ENCODE measurements around the gene RSAD2. TPM values are rescaled to one million over a fixed set of nuclear protein-coding genes. Genes with fewer than 3 reads are reported as not detected.

Gene RSAD2, protein sequence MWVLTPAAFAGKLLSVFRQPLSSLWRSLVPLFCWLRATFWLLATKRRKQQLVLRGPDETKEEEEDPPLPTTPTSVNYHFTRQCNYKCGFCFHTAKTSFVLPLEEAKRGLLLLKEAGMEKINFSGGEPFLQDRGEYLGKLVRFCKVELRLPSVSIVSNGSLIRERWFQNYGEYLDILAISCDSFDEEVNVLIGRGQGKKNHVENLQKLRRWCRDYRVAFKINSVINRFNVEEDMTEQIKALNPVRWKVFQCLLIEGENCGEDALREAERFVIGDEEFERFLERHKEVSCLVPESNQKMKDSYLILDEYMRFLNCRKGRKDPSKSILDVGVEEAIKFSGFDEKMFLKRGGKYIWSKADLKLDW
- total RNA-seq: 1 to 10 TPM; 3.2 to 8.0 TPM
- long read RNA-seq, transcript RSAD2-201 (6 exons, 3,519 nt): major isoform, 14 of 16 reads
- long read RNA-seq, partial matches to known transcripts: 0 of 16 reads
- long read RNA-seq, other reads (novel, unspliced or antisense): 2 of 16 reads

- DNase-seq: no peak
- ATAC-seq: peak; percentile 80 to 88
- intact Hi-C loops (cut with DNase I): no loop called here
These were observed at the start of gene RSAD2 for GRCh38 chr2:6877402-6878304. RSAD2 (plus strand) TSS chr2:6877777; CDS start chr2:6877801, 24 bp downstream.

- intact Hi-C loops (cut with DNase I): no loop called here
- peak; percentile 34 to 38 for ATAC-seq
- no peak for DNase-seq
These were observed 49.3 kb upstream of the RSAD2 start for GRCh38 chr2:6828299-6828584.

DNA sequence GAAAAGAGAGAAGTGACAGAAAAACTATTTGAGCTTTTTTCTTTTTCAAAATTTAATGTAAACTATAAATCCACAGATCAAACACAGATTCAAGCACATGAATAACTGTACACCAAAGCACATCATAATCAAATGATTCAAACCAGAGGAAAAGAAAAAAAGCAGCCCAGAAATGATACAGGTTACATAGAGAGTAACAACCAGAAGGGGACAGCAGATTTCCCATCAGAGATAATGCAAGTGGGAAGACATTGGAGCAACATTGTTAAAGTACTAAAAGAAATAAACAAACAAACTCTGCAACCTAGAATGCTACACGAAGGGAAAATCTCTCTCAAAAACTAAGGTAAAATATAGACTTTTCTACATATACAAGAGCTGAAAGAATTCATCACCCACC lies 46.3 kb upstream of the RSAD2 start:
- intact Hi-C loops (cut with DNase I): no loop called here
- ATAC-seq: no peak
- no peak for DNase-seq

DNA sequence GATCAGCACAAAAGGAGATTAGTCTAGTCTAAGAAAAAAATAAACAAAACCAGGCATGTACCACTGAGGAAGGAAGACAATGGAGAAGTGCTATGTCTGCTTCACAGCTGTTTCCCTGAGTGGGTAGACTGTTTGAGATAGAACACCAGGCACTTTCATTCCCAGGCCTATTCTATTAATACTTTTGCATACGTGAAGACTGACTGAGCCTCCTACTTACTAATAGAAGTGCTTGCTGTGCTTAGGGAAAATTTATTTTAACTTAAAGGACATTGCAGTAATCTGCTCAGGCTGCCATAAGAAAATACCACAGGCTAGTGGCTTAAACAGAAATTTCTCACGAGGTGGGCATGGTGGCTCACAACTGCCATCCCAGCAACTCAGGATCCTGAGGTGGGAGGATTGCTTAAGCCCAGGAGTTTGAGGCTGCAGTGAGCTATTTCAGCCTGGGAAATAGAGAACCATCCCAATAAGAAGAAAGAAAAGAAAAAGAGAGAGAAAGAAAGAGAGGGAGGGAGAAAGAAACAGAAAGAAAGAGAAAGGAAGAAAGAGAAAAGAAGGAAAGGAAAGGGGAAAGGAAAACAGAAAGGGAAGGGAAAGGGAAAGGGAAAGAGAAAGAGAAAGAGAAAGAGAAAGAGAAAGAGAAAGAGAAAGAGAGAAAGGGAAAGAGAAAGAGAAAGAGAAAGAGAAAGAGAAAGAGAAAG lies 44.8 kb upstream of the RSAD2 start:
- intact Hi-C loops (cut with DNase I): no loop called here
- ATAC-seq (no peak), DNase-seq (no peak)

- DNase-seq: no peak
- ATAC-seq: no peak
- intact Hi-C loops (cut with DNase I): no loop called here
These were observed 44.3 kb upstream of the RSAD2 start for GRCh38 chr2:6833300-6833604.

DNA sequence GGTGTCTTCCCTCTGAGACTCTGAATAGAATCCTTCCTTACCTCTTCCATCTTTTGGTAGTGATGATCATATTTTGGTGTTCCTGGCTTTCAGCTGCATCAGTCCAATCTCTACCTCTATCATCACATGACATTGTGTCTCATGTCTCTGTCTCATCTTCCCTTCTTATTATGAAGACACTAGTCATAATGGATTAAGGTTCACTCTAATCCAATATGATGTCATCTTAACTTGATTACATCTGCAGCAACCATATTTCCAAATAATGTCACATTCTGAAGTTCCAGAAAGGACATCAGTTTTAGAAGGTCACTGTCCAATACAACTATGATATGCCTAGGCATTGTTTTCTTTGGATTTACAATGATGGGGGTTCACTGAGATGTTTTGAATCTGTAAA lies 43.4 kb upstream of the RSAD2 start:
- DNase-seq (no peak), ATAC-seq (no peak)
- intact Hi-C loops (cut with DNase I): no loop called here

- intact Hi-C loops (cut with DNase I): no loop called here
- ATAC-seq: no peak
- DNase-seq: no peak
These were observed 42.1 kb upstream of the RSAD2 start for GRCh38 chr2:6835467-6835866.

DNA sequence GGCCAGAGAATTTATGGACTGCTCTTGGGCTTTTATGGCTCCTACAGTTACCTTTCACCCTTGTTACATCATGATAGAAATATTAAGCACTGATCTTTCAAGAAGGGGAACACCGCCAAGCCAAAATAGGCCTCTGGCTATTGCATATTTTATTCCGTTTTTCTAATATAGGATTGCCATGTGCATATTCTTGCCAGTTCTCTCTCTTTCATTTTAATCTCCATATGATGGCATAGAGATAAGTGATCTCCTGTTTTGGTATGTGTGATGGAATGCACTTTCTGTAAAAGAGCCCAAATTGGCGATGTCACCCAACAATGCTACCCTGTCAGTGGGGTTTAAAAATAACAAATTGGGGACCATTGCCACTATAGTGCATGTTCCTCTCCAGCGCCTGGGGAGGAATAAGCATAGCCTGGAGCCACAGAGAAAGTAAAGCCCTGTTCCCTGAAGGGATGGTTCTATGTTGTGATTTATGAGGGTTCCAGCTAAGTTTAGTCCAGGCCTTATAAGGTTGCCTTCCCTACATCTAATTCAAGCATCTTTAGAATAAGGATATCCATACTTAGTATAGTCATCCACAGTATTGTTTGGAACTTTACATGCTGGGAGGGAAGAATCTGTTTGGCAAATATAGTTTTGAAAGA lies 38.8 kb upstream of the RSAD2 start:
- no peak for DNase-seq
- no peak for ATAC-seq
- intact Hi-C loops (cut with DNase I): no loop called here

DNA sequence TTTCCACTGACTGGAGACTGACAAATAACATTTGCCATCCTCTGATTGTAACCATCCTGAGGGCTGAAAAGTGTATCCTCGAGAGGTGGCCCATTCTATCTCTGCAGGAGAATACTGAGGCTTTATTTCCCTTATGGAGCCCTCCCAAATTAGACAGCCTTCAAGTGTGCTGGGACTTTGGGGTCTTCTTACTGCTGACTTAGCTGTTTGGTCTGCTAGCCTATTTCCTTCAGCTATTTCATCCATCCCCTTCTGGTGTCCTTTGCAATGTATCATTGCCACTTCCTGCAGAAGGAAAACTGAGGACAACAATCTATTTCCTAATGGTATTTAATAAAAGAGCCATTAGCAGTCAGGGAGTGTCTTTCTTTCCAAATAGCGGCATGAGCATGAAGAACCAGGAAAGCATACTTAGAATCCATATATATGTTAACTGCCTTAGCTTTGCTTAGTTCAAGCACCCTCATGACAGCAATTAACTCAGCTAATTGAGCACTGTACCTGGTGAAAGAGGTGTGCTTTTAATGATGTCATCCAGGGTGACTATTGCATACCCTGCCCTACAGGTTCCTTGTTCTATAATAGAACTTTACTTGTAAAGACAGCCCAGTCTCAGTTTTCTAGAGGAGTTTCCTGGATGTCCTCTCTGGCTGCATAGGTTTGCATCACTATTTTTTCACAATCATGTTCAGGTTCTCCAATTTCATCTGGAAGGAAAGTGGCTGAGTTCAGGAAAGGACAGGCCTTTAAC lies 35.9 kb upstream of the RSAD2 start:
- ATAC-seq: no peak
- no peak for DNase-seq
- intact Hi-C loops (cut with DNase I): no loop called here

- DNase-seq (no peak), ATAC-seq (no peak)
- intact Hi-C loops (cut with DNase I): no loop called here
These were observed 32.3 kb upstream of the RSAD2 start for GRCh38 chr2:6845312-6845711.

DNA sequence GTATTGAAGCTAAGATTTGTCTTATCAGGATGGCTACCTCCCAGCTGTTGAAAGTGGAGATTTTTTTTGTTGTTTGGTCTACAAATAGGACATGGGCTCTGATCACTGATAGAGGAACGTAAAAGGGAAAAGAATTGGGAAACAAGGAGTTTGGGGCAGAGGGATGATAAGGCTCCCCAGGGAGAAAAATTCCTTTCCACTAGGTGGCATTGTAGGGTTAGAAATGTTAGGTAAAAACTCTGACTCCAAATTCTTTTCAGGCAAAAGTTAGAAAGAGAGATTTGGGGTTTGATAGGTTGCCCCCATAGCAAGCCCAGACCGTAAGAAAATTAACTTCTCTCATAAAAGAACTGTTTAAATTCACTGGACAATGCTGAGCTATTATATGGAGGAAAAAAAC lies 31.7 kb upstream of the RSAD2 start:
- DNase-seq: no peak
- no peak for ATAC-seq
- intact Hi-C loops (cut with DNase I): no loop called here

DNA sequence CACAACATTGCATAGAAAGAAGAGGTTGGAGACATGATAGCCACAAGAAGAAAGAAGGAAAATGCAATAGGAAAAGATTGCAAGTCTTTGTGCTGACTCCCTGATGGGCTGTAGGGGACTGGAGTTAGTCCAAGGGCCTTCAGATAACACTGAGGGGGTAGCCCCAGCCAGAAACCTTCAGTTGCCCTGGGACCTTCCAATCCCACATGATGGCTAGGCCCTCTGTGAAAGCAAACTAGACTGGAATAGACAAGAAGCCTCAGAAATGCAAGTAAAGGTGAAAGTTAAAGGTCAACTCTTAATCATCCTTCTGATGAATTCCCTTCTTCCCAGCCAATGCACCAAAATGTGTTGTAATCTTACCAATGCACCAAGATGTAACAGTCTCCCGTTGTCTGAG lies 31.0 kb upstream of the RSAD2 start:
- intact Hi-C loops (cut with DNase I): no loop called here
- DNase-seq (no peak), ATAC-seq (no peak)

DNA sequence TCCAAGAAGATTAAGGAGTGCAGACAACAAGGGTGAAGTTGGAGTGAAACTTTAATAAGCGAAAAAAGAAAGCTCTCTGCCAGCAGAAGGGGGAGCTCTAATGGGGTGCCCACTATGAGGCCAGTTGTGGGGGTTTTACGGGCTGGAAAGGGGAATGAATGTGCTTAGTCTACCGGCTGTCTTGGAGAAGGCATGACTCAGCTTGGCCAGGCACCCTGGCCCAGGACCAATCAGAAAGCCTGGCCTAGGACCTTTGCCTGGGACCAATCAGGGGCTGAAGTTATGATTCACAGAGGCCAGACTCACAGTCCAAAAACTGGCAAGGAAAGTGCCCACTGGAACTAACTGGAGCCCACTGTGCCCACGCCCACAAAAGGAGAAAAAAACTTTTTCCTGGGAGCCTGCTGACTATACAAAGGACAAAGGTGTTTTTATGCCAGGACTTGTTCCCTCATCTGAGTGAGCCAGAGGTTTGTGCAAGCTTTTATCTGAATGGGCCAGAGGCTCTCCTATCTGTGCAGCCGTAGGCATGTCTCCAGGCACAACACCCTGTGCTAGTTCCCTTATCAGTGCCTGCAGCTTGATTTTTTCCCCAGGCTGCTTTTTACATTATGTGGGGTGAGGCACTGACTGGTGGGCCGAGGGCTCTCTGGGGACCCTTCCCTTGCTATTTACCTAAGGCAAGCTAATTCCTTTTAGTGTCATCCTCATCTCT lies 30.5 kb upstream of the RSAD2 start:
- intact Hi-C loops (cut with DNase I): no loop called here
- ATAC-seq (no peak), DNase-seq (no peak)

- intact Hi-C loops (cut with DNase I): no loop called here
- no peak for DNase-seq
- ATAC-seq: no peak
These were observed 25.4 kb upstream of the RSAD2 start for GRCh38 chr2:6852195-6852594.

DNA sequence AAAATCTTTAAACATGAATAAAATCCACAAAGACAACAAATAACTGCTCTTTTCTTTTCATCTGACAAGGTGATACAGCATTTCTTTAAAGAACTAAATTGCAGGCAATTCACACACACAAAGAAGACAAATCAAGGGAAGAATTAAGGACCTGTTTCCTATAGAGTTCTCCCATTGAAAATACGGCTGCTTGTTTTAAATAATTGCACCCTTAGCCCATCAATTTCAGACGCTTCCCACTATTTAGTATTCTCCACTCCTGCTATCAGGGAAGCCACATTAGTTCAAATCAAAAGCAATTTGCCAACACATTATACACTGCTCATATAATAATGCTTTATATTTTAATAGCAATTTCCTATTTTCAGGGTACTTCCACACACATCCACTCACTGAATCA lies 23.2 kb upstream of the RSAD2 start:
- DNase-seq (no peak), ATAC-seq (no peak)
- intact Hi-C loops (cut with DNase I): no loop called here

DNA sequence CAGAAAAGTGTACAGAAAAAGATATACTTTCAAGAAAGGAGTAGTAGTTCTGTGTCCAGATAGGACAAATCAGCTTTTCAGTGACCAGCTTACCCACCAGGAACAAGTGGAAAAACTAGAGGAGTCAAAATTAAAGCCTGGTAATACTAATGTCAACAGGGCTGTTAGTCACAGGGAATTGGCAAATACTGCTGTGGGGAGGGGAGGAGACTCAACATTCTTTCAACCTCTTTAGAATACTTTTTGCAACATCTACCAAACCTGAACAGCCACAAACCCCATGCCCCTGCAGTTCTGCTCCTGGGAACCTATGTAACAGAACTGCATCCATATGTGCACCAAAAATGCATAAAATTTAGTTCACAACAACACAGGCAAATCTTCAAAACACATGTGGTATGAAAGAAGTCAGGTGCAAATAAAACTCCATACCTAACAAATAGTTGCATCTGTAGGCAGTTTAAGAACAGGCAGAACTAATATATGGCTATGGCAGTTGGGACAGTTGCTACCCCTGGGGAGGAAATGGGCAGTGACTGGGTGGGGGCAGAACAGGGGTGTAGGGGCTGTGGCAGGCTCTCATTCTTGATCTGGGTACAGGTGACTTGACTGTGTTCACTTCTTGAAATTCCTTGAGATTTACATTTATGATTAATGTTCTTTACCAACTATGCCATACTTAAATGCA lies 21.6 kb upstream of the RSAD2 start:
- DNase-seq: no peak
- intact Hi-C loops (cut with DNase I): no loop called here
- ATAC-seq: no peak

GRCh38 chr2:6856548-6856920 lies 21.0 kb upstream of the RSAD2 start:
- no peak for ATAC-seq
- intact Hi-C loops (cut with DNase I): no loop called here
- DNase-seq: no peak
